ENCODE results near the gene PNPLA7.

PNPLA7 gene

GRCh38 chr9:137431416-137431931, 118.7 kb downstream of the PNPLA7 start:
- no peak for DNase-seq

- DNase-seq, result no peak
Observed at GRCh38 chr9:137430723-137431415, 119.3 kb downstream of the PNPLA7 start.

- no peak for DNase-seq
Observed at GRCh38 chr9:137429974-137430722, 120.1 kb downstream of the PNPLA7 start.

- no peak for DNase-seq
Observed at GRCh38 chr9:137429546-137429890, 120.7 kb downstream of the PNPLA7 start.

- DNase-seq, result no peak
Observed at GRCh38 chr9:137428841-137429545, 121.2 kb downstream of the PNPLA7 start.

GRCh38 chr9:137428311-137428630, 121.9 kb downstream of the PNPLA7 start:
- DNase-seq, result no peak

GRCh38 chr9:137427454-137428310, 122.5 kb downstream of the PNPLA7 start:
- DNase-seq, result no peak

GRCh38 chr9:137426018-137426681, 124.1 kb downstream of the PNPLA7 start:
- DNase-seq, result no peak

GRCh38 chr9:137423514-137424291, 126.5 kb downstream of the PNPLA7 start:
- DNase-seq, result no peak

GRCh38 chr9:137422604-137423513, 127.3 kb downstream of the PNPLA7 start, which contains the start of the genes EXD3 and NOXA1:
TSS of gene EXD3 (minus strand) at chr9:137423162. CDS start at chr9:137395357, 27,805 bp downstream.
TSS of gene NOXA1 (plus strand) at chr9:137423393. CDS start at chr9:137423530, 137 bp downstream.
- DNase-seq, result peak; percentile 89

- no peak for DNase-seq
Observed at GRCh38 chr9:137421838-137422603, 128.2 kb downstream of the PNPLA7 start.

GRCh38 chr9:137417161-137418021, 132.8 kb downstream of the PNPLA7 start:
- no peak for DNase-seq

GRCh38 chr9:137416563-137417151, 133.5 kb downstream of the PNPLA7 start:
- DNase-seq, result no peak

- DNase-seq, result no peak
Observed at GRCh38 chr9:137416006-137416562, 134.1 kb downstream of the PNPLA7 start.

GRCh38 chr9:137415451-137415850, 134.8 kb downstream of the PNPLA7 start:
- no peak for DNase-seq

- no peak for DNase-seq
Observed at GRCh38 chr9:137412431-137412830, 137.8 kb downstream of the PNPLA7 start.

- DNase-seq, result peak; percentile 45
Observed at GRCh38 chr9:137411645-137412380, 138.4 kb downstream of the PNPLA7 start.

Data from CD4-positive, alpha-beta T cell treated with Interleukin-4 for 4 hours (primary cell).